Endothelial cell of umbilical vein (primary cell): ENCODE results near the gene FZD2. TPM values are rescaled to one million over a fixed set of nuclear protein-coding genes. Genes with fewer than 3 reads are reported as not detected.
"Not testable (repeated sequence)": the region's sequence is repeated elsewhere in the genome, so short reads cannot be mapped to it uniquely, and the experiment has no call there.

Experiments used
- BruUV-seq: library from RNA; stranded (reverse); fragments of 400-500 nt; replicated peaks from 2 replicates; lab custom pipeline; 2021; lab: Mats Ljungman, UMichigan
- CTCF ChIA-PET: fragments of 300-600, 350-600 bp; sonication (Branson Sonifier 250); formaldehyde crosslinking; loops from one replicate; lab custom pipeline; 2021; ENCODE audit warnings: antibody characterized with exemption, inconsistent platforms; lab: Charles Lee
- POLR2A ChIA-PET: fragments of 300-600, 350-600 bp; sonication (Branson Sonifier 250); formaldehyde crosslinking; loops from one replicate; lab custom pipeline; 2021; ENCODE audit warnings: antibody characterized with exemption, inconsistent platforms; lab: Charles Lee
- DNase-seq: peaks from one replicate; pipeline ENCODE4 v3.0.0-alpha.2; 2011; ENCODE audit warnings: low read depth, low spot score
- FAIRE-seq: peaks from 2 replicates; lab custom pipeline; 2011; peaks lifted over from hg19 to GRCh38; lab: Jason Lieb, UNC
- H2AFZ ChIP-seq: 2 replicates; pipeline ENCODE4 v1.6.0; 2012; ENCODE audit warnings: low read depth, low read length, control low read depth, inconsistent platforms
- H3K27ac ChIP-seq: 2 replicates; pipeline ENCODE4 v1.5.1; 2011; ENCODE audit warnings: low read depth, mild to moderate bottlenecking, control low read depth, low read length, moderate library complexity; ENCODE audit not compliant: insufficient read depth
- H3K27me3 ChIP-seq, 2 experiments: 2 replicates each; pipeline versions ENCODE4 v1.6.0 to v1.6.1; 2011; ENCODE audit warnings: low read length in 2 of 2, mixed read lengths in 1 of 2; ENCODE audit not compliant: control insufficient read depth in 2 of 2, insufficient read depth in 2 of 2
- H3K36me3 ChIP-seq, 2 experiments: 2 replicates in 1 of 2; 3 replicates in 1 of 2; pipeline ENCODE4 v1.5.1; 2011; ENCODE audit warnings: low read length in 2 of 2, mild to moderate bottlenecking in 1 of 2, moderate library complexity in 1 of 2; ENCODE audit not compliant: control insufficient read depth in 2 of 2, insufficient read depth in 2 of 2; ENCODE audit errors: extremely low read depth in 1 of 2
- H3K4me1 ChIP-seq: 3 replicates; pipeline ENCODE4 v1.5.1; 2011; ENCODE audit warnings: mild to moderate bottlenecking, low read length; ENCODE audit not compliant: control insufficient read depth, insufficient read depth; ENCODE audit errors: extremely low read depth
- H3K4me2 ChIP-seq: 2 replicates; pipeline ENCODE4 v1.6.1; 2011; ENCODE audit warnings: low read length, control low read depth, mixed read lengths; ENCODE audit not compliant: insufficient read depth
- H3K4me3 ChIP-seq, 3 experiments: fragments of 200-600 bp in 1 of 3; sonication (generic), shearing (Covaris generic) in 1 of 3; replicated peaks in 1 of 3; 2 replicates each; pipeline ENCODE4 v1.5.1; 2011 to 2016; ENCODE audit warnings: control low read depth in 3 of 3, low read length in 3 of 3, mild to moderate bottlenecking in 2 of 3, inconsistent platforms in 1 of 3, low read depth in 1 of 3, moderate library complexity in 1 of 3; ENCODE audit not compliant: insufficient read depth in 1 of 3
- H3K79me2 ChIP-seq: 2 replicates; pipeline ENCODE4 v1.6.0; 2012; ENCODE audit warnings: low read length, inconsistent platforms; ENCODE audit not compliant: control insufficient read depth, insufficient read depth
- H3K9ac ChIP-seq: replicated peaks from 2 replicates; pipeline ENCODE3; 2011; ENCODE audit warnings: low read length, control low read depth; ENCODE audit not compliant: insufficient read depth; ENCODE audit errors: extremely low read depth
- H3K9me1 ChIP-seq: replicated peaks from 3 replicates; pipeline ENCODE4 v1.6.0; 2011; ENCODE audit warnings: mild to moderate bottlenecking, low read length; ENCODE audit not compliant: control insufficient read depth, insufficient read depth; ENCODE audit errors: extremely low read depth
- H3K9me3 ChIP-seq: replicated peaks from 2 replicates; pipeline ENCODE4 v1.5.1; 2012; ENCODE audit warnings: low read length, inconsistent platforms; ENCODE audit not compliant: control insufficient read depth, insufficient read depth
- H4K20me1 ChIP-seq: replicated peaks from 2 replicates; pipeline ENCODE3; 2011; ENCODE audit warnings: mild to moderate bottlenecking, low read length; ENCODE audit not compliant: control insufficient read depth, insufficient read depth; ENCODE audit errors: extremely low read depth
- MYC ChIP-seq: IDR thresholded peaks from one replicate; pipeline ENCODE4 v1.6.1; 2011; ENCODE audit warnings: mild to moderate bottlenecking, low read depth, low read length
- dilution Hi-C: fragments of 300-500 bp; cut with MboI; formaldehyde crosslinking; loops from one replicate; pipeline ENCODE4 v1.15.0; 2019; ENCODE audit warnings: low sequenced_read_pairs; ENCODE audit not compliant: extremely low pct_ligation_motif_present
- intact Hi-C: fragments of 100-400 bp; cut with micrococcal nuclease; formaldehyde crosslinking; loops from one replicate; pipeline ENCODE4 v1.10.0; 2022
- polyA plus RNA-seq, 4 experiments: library from polyadenylated mRNA; depleted of rRNA in 3 of 4; stranded (reverse) in 3 of 4; unstranded in 1 of 4; fragments of >200 nt; gene quantifications; 2 replicates each; pipeline versions ENCODE4 v1.2.1 to v1.2.3, GENCODE V29; 2011 to 2012; ENCODE audit warnings: missing spikeins in 1 of 4
- total RNA-seq: library from RNA; stranded (reverse); gene quantifications from 2 replicates; pipeline ENCODE4 v1.2.3, GENCODE V29; 2021
- TF ChIP-seq, protein P1 (sequence below), 2 donors: IDR thresholded peaks; 1 replicate in 1 of 2; 2 replicates in 1 of 2; pipeline ENCODE4 v1.5.1; 2011; ENCODE audit warnings: low read length in 2 of 2, mild to moderate bottlenecking in 2 of 2, moderate library complexity in 2 of 2, control low read depth in 1 of 2, inconsistent platforms in 1 of 2, low read depth in 1 of 2; ENCODE audit not compliant: insufficient read depth in 1 of 2; ENCODE audit errors: extremely low read depth in 1 of 2

The FZD2 gene
- total and polyA plus RNA-seq, 2 donors (not counting 3 experiments of a cell fraction or from before 2014, with no cell fraction given): 5.8 to 14.0 TPM

DNA sequence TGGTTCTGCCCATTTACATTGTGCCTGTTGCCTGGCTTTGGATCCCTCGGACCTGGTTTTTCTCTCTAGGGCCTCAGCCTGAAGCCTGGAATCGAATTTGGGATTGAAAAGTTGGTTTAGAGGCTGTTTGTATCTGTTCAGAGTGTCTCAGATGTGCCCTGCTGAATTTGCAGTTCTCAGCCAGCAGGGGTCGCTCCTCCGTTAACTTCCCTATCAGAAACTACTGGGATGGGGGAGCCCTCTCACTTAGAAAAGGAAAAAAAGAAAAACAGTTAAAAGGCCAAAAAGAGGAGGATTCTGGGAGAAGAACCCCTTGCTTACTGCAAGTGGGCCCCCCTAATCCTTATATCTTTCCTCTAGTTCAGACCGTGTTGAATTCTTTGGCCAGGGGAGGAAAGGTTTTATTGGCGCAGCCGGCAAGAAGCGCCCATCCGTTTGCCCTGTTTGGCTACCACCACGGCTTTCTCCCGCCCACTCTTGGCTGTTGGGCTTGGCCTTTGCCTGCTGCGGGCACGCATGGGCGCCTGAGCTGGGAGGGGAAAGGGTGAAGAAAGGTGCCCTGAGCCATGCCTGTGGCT is 8.7 kb downstream of the FZD2 start:
- Histone ChIP-seq H2AFZ (no peak overlapping the region), H3K36me3 (no peaks in the 10 kb centered on the region), H3K9ac (no peak overlapping the region), H3K9me3 (no peaks in the 10 kb centered on the region), H3K4me3 (no peak overlapping the region), H3K4me2 (no peak overlapping the region), H3K27me3 (peaks cover 13 to 16% of the 10 kb centered on the region in 2 experiments), H3K9me1 (no peaks in the 10 kb centered on the region), H3K4me1 (no peaks in the 10 kb centered on the region), H3K27ac (no peak overlapping the region), H3K79me2 (no peaks in the 10 kb centered on the region), H4K20me1 (no peaks in the 10 kb centered on the region)
- intact Hi-C loops: loop anchor here (2.0 kb wide), 1 partner anchor 71 kb away; no protein-coding TSS in a partner anchor
- dilution Hi-C loops: no loop called here
- no peak for TF ChIP-seq MYC
- TF ChIP-seq, protein P1, sequence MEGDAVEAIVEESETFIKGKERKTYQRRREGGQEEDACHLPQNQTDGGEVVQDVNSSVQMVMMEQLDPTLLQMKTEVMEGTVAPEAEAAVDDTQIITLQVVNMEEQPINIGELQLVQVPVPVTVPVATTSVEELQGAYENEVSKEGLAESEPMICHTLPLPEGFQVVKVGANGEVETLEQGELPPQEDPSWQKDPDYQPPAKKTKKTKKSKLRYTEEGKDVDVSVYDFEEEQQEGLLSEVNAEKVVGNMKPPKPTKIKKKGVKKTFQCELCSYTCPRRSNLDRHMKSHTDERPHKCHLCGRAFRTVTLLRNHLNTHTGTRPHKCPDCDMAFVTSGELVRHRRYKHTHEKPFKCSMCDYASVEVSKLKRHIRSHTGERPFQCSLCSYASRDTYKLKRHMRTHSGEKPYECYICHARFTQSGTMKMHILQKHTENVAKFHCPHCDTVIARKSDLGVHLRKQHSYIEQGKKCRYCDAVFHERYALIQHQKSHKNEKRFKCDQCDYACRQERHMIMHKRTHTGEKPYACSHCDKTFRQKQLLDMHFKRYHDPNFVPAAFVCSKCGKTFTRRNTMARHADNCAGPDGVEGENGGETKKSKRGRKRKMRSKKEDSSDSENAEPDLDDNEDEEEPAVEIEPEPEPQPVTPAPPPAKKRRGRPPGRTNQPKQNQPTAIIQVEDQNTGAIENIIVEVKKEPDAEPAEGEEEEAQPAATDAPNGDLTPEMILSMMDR (IDR thresholded peaks at IDR 0.05; ENCODE audit: extremely low read depth in 1 of 2, insufficient read depth in 1 of 2, low read depth in 1 of 2, low read length in 2 of 2): peak; percentile 49 to 61
- no peak for DNase-seq
- FAIRE-seq: peak; percentile 44
- ChIA-PET CTCF (interaction anchor here (1.0 to 3.6 kb wide), 5 partner anchors 20 to 106 kb away, joined by 3 to 15 read pairs (median 3); no protein-coding TSS in a partner anchor), POLR2A (no interaction called here)
- no TSS peak for BruUV-seq

DNA sequence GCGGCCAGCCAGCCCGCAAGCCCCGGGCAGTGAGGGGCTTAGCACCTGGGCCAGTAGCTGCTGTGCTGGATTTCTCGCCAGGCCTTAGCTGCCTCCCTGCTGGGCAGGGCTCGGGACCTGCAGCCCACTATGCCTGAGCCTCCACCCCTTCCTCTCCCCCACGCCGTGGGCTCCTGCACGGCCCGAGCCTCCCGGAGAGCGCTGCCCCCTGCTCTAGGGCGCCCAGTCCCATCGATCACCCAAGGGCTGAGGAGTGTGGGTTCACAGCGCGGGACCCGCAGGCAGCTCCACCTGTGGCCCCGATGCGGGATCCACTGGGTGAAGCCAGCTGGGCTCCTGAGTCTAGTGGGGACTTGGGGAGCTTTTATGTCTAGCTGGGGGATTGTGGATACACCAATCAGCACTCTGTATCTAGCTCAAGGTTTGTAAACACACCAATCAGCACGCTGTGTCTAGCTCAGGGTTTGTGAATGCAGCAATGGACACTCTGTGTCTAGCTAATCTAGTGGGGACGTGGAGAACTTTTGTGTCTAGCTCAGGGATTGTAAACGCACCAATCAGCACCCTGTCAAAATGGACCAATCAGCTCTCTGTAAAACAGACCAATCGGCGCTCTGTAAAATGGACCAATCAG is 11.1 kb downstream of the FZD2 start:
- BruUV-seq, H3K4me2 ChIP-seq, H3K27ac ChIP-seq, H3K4me1 ChIP-seq, H3K27me3 ChIP-seq, H3K79me2 ChIP-seq, H3K9ac ChIP-seq, H3K9me1 ChIP-seq, H2AFZ ChIP-seq, H4K20me1 ChIP-seq, POLR2A ChIA-PET, H3K9me3 ChIP-seq, dilution Hi-C loops, FAIRE-seq, intact Hi-C loops, H3K4me3 ChIP-seq, DNase-seq, H3K36me3 ChIP-seq: not testable (repeated sequence)
- CTCF ChIA-PET: interaction anchor here (2.3 kb wide), 1 partner anchor 35 kb away, joined by 8 read pairs; no protein-coding TSS in a partner anchor
